ENCODE data around the gene IRGC.
"Not testable (repeated sequence)": the region's sequence is repeated elsewhere in the genome, so short reads cannot be mapped to it uniquely, and the experiment has no call there.

The IRGC gene

DNA sequence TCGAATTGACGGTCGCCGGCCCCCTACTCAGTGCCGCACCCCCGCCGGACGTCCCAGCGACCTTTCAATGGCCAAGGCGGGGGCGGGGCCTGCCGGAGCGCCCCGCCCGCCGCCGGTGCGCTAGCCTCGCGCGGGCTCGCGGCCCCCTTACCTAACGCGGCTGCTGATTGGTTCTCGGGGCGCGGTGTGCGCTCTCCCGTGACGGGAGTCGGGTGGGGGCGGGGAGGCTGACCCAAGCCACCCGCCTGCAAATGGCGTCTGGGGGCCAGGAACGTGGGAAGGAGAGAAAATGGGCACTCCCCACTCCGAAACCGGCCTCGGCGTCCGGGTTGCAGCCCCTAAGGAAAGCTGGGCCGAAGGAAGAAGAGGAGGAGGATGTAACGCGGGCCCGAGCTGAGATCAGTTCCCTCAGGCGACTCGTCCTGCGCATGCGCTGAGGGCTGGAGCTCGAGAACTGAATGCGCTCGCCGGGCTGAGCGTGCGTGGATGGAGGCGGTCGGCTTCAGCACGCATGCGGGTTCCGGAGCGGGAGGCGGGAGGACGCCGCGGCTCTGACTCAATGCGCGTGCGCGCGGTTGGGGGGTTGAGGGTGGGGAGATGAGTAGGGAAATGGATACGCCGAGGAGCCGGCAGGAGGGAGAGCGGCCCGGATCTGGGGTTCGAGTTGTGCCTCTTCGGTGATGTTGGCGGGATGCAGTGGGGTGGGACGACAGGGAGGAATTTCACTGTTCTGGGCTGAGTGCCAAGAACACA is 38.8 kb downstream of the IRGC start, which contains the start of gene SMG9:
SMG9 (minus strand) TSS at position 460 of the 753 bp plus-strand sequence. CDS start 4,221 bp downstream, outside the sequence.
- peak; percentile 99 for DNase-seq (ENCODE audit: low spot score)

DNA sequence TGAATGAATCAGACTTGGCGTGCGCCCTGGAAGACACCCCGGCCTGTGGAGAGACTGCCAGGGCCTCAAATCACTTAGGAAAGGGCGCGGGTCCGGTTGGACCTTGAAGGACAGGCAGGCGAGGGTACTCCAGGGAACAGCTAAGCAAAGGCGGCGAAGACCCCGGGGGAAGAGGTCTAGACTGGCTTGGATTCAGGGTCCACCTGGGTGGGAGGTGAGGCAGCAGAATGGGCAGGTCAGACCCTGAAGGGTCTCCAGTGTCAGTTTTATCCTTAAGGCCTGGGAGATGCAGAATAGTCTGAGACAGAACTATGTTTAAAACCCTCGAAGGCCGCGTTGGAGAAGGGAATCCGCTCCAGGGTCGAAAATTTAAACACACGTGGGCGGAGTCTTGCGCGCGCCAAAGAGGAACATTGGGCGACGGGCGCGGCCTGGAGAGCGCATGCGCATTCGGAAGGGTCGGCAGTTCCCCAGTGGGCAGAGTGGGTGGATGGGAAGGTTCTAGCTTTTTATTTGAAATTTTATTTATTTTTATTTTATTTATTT is 39.5 kb downstream of the IRGC start:
- peak; percentile 73 for DNase-seq (ENCODE audit: low spot score)

DNA sequence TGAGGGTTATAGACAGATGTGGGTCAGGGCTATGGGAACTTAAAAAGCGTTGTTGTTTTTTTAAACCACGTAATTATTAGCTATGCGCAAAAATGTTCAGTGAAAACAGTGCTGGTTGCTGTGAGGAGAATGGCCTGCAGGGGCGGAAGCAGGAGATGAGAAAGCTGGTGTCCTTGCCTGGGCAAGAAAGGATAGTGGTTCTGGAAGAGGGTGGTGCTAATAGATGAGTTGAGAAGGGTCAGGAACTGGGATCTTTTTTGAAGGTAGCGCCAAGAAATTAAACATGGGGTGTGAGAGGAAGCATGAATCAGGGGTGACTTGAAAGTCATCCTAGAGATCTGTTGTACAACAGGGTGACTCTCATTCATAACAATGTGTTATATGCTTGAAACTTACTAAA is 43.6 kb downstream of the IRGC start:
- DNase-seq (ENCODE audit: low spot score), result no peak

DNA sequence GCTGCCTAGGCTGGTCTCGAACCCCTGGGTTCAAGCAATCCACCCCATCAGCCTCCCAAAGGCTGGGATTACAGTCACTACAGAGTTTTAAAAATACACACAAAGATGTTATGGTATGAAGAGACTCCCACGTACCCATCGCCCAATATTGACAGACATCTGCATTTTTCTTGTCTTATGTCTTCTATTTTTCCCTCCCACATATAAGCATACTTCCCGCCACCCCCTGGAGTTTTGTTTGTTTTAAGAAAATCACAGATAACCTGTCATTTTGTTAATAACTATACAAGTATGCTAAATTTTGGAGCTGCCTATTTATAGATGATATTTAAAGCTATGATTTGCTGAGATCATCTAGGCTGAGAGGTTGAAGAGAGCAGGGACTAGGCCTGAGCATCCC is 45.1 kb downstream of the IRGC start:
- no peak for DNase-seq (ENCODE audit: low spot score)

DNA sequence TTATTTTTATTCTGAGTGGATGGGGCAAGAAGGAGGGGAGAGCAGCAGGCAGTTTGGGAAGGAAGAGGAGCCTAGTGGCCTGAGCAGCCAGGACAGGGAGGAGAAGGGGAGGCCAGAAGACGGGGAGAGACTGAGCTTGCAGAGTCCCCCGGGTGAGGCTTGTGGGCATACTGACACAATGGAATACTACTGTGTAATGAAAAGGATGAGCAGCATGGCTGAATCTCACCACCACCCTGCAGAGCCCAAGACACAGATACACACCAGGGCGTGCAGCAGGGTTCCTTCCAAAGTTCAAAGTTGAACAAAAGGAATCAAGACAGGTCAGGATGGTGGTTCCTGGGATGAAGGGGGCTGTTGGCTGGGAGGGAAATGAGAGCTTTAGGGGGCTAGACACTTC is 46.9 kb downstream of the IRGC start:
- DNase-seq (ENCODE audit: low spot score), result no peak

DNA sequence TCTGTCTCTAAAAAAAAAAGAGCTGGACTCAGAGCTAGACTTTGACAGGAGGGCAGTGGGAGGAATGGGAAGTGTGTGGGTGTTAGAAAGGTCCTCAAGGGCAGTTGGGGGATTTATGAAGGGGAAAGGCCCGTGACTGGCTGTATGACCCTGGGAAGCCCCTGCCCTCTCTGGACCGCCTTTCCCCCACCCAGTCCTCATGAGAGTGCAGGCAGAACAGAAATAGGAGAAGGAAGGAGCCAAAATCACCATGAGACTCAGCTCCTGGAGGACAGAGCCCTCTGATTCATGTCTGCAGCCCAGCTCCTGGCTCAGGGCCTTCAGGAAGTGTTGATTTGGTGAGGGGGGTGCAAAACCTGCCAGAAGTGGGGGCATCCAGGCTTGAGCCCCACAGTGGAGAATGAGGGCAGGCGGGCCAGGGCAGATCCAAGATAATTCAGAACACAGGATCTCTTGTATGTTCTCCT is 47.6 kb downstream of the IRGC start:
- DNase-seq (ENCODE audit: low spot score), result no peak

DNA sequence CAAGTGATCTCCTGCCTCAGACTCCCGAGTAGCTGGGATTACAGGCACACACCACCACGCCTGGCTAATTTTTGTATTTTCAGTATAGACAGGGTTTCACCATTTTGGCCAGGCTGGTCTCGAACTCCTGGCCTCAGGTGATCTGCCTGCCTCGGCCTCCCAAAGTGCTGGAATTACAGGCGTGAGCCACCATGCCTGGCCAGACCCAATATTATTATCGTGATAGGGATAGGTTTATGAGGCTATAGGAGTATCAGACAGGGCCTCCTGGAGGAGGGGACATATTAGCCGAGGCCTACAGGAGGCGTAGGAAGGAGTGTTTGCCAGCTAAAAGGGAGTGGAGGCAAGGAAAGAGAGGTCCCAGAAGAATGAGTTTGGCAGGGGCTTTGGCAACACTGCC is 48.8 kb downstream of the IRGC start:
- DNase-seq (ENCODE audit: low spot score), result not testable (repeated sequence)

DNA sequence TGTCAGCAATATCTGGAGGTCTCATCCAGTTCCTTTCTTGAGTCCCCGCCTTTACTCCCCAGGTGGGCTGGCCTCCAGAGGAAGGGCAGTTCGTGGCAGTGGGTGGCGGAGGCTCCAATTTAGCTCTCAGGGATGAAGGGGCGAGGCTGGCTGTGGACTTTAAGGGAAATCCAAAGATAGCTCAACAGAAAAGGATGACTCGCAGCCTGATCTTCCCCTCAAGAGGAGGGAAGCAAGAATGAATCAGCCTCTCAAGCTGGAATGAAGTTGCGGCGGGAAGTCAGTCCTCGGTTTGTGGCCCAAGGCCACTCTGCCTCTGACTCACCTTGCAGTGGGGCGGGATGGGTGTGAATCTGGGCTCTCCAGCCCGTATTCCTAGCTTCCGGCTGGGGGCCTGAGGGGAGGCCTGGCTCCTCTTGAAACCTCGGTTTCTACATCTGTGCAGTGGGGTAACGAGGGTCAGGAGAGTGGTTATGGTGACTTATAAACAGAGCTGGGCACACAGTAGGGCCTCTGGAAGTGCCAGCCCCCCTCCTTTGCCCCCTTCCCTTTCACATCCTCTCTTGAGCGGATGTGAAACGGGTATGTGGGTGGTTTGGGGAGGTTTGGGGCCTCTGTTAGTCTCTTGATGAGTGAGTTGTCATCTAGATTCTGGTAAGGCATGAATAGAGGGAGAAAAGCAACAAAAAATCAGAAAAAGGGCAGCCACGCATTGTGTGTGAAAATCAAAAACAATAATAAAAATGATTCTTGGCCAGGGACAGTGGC is 49.4 kb downstream of the IRGC start:
- DNase-seq (ENCODE audit: low spot score), result peak; percentile 76

DNA sequence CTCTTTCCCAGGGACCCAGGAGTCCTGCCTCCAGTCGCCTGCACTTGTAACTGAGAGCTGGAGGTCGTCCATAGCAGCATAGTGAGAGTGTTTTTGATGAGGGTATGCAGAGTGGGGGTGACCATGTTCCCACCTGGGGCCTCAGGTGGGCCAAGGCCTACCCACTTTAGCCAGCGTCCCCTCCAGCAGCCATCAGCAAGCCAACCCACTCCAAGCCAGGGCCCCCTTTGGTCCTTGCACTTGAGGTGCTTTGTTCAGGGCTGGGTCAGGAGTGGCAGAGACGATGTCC is 50.8 kb downstream of the IRGC start:
- no peak for DNase-seq (ENCODE audit: low spot score)

DNA sequence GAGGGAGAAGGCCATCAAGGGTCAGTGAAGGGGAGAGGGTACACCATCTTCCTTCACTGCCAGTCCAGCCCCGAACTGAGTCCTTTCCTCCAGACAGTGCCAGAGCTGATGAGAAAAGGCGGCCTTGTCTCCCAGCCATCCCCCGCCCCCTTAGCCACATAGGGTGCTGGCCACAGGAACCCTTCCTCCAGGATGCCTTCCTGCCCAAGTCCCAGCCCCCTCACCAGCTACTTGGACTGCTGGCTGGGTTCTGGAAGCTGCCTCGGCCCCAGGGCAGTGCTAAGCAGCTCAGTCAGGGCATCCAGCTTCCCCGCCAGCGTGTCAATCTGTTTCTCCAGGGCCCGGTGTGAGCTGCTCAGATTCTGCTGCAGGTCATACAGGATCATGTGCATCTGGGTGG is 51.4 kb downstream of the IRGC start:
- no peak for DNase-seq (ENCODE audit: low spot score)

DNA sequence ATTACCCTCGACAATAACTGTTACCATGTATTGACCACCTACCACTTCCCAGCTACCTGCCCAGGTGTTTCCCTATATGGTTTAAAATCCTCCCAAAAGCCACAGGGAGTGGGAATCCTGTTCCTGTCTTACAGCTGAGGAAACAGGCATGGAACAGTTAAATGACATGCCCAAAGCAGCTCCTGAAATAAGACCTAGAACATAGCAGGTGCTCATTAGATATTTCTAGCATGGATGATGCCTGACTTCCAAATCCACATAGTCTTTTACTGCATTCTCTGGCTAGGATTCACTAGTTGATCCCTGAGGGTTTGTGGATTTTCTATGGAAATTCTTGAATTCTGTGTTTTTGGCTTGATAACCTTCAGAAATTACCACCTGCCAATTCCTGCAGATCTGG is 51.9 kb downstream of the IRGC start:
- DNase-seq (ENCODE audit: low spot score), result no peak

DNA sequence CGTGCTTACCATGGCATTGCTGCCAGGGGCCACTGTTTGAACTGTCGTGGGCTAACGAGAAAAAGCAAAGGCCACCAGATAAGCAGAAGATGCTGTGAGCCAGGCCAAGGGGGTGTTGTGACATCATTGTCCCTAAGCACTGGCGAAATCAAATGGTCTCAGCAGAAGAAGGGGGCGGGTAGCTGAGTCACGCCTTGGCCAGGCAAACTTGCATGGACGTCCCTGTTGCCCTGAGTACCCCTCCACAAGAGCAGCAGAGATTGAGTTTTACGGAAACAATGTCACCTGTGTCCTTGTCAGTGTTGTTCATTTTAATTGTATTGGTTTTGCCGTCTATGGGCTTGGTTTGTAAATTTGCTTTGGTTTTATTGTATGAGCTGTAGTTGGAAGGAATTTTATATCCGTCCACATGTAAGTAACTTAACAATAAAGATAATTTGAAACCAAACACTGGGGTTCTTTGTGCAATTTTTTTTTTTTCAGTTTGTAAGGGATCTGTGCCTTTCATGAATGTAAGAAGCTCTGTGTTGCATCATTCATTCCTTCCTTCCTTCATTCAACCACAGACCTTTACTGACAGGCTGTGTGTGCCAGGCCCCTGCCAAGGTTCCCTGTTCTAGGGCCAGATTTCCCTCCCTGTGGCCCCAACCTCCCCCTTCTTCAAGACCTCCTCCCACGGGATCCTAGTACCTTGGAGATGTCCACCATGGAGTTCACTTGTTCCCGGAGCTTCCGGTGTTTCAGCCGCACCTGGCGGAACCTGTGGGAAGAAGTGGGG is 52.6 kb downstream of the IRGC start:
- DNase-seq (ENCODE audit: low spot score), result no peak

DNA sequence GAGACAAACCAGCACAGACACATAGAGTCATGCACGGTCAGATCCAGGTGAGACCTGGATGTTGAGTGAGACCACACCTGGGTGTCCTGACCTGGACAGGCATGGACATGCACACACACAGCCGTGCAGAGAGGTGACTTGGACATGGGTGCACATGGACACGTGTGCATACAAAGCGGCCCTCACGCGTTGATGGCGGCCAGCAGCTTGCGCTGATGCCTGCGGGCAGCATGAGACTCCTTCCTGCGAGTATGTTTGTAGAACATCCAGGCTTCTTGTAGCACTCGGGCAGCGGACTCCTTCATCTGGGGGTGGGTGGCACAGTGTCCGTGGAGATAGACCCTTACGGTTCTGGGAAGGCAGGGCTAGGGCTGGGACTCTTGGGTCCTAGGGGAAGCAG is 53.4 kb downstream of the IRGC start:
- no peak for DNase-seq (ENCODE audit: low spot score)
